T-helper 2 cell (primary cell): ENCODE measurements around the gene ELK4.
"Not testable (repeated sequence)": the region's sequence is repeated elsewhere in the genome, so short reads cannot be mapped to it uniquely, and the experiment has no call there.

ENCODE experiments used
- DNase-seq, 5 experiments: peaks; one replicate each; pipeline versions ENCODE4 v3.0.0 to v3.0.0-alpha.2; 2012 to 2022

Gene ELK4

GRCh38 chr1:205663286-205663936 is 31.6 kb upstream of the ELK4 start:
- no peak for DNase-seq

DNA sequence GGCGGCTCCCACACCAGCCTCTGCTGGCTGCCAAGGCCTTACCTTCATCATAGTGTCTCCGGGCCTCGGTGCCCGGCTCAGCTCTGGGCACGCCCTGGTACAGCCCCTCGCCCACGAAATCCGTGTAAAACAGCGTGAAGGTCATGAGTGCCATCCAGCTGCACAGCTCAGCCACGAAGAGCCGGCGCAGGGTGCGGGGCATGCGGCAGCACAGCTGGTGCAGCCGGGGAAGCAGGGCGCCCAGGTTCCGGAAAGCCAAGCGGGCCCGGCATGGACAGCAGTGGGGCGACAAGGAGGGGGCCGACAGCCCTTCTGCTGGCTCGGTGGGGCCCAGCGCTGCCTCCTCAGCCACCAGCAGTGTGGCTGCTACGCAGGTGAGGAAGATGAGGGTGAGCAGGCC is 31.0 kb upstream of the ELK4 start:
- no peak for DNase-seq

DNA sequence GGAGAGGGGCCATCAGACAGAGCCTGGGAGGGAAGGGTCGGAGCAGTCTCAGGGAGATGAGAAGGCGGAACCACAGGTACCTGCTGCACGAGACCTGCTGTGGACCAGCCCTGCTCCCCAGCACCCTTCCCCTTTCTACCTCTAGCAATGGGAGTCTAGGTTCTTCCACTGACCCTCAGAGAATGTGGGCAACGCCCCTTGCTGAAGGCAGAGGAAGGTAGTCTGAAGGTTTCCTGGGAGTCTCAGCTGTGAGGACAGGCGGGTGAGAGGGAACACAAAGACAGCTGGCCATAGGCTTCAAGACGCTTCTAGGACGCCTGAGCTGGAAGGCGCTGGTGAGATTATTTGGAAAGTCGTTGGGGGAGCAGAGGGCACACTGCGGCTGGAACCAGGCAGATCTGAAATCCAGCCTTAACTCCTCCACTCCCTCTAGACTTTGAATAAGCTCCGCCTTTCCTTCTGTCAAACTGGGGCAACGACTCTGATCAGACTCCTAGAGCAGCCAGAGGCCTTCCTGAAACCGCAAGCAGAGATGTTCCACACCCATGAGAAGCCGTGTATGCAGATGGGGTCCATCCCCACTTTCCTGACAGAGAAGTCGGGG is 30.4 kb upstream of the ELK4 start:
- DNase-seq: no peak

- no peak for DNase-seq
Measured at GRCh38 chr1:205661429-205662134, 29.8 kb upstream of the ELK4 start.

- DNase-seq: no peak
Measured at GRCh38 chr1:205660361-205660760, 28.6 kb upstream of the ELK4 start.

DNA sequence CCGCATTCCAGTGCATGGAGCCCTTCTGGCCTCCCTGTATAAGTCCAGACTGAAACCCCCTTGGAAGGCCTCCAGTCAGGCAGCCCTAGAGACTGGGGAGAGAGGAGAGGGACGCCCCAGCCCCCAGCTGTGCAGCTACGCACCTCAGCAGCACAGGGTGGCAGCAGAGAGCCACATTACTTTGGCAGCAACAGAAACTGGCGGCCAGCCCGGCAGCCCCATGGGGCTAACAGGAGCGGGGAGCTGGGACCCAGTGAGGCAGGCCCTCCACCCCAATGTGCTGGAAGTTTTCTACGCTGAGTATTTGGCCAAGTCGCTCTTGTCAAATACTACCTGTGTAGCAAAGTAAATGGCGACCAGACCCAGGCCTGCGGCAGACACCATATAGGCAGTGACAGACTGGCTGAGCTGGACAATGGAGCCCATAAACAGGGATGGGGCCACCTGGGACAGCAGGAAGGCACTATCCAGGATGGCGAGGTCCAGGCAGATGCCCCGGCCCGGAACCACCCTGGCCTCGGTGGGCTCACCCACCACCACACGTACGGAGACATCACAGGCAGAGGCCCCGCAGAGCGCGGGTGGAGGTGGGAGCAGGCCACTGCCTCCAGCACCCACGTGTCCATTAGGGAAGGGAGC is 27.3 kb upstream of the ELK4 start:
- peak; percentile 36 to 72 (median 57) for DNase-seq

GRCh38 chr1:205656236-205656635 is 24.4 kb upstream of the ELK4 start:
- no peak for DNase-seq

GRCh38 chr1:205652984-205653383 is 21.2 kb upstream of the ELK4 start:
- DNase-seq: no peak

DNA sequence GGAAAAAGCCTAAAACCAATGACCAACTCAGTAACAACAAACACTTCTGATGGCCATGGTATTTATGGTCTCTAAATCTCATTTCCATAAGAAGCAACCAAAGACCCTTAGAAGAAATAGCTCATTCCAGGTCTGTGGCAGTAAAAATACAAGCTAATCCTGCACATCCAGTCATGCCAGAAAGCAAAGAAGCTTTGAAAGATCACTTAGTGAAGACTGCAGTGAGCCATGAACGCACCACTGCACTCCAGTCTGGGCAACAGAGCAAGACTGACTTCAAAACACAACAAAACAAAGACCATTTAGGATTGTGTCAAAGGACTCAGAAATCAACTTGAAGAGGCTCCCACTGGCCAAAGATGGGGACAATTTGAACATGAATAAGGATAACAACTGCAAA is 18.4 kb upstream of the ELK4 start:
- no peak for DNase-seq

DNA sequence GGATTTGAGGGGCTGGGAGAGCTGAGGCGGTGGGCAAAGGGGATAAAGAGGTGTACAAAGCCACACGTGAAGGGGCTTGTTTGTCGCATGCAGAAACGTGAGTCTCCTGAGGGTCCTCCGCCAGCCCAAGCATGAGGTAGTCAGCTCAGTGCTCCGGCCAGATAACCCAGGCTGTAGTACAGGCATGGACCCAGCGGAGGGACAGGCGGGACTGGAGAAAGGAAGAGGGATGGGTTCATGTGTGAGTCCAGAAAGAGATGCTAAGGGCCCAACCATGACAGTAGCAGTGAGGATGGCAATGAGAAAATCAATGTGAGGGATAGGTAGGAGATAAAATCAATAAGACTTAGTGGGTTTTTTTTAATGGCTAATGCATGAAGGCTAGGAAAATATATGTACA is 13.7 kb upstream of the ELK4 start:
- no peak for DNase-seq

GRCh38 chr1:205642679-205643307 is 11.0 kb upstream of the ELK4 start:
- no peak for DNase-seq

GRCh38 chr1:205639567-205639966 is 7.8 kb upstream of the ELK4 start:
- DNase-seq: no peak

DNA sequence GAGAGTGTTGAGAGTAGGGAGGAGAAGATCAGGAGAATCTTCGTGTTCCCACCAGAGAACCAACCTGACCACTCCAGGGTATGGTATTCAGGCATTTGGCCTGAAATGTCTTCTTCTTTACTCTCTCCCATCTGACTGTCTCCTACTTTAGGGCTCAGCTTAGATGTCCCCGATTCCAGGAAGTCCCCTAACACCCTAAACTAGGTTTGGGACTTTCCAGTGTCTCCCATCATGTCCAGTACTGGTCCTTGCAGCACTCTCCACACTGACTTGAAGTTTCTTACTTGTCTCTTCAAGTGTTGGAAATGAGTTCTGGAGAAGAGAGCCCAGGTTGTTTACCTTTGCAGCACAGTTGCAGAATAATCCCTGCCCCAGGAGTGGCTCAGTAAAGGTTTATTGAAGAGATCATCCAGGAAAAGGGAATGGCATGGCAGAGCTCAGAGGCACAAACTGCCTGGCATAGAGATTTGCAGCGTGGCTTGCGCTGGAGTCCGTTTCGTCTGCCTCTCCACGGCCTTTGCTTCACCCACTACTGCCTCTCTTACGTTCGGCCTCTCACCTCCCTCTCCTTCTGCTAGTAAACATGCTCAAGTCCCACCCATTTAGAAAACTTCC is 6.2 kb upstream of the ELK4 start:
- no peak for DNase-seq

GRCh38 chr1:205636732-205637131 is 4.9 kb upstream of the ELK4 start:
- DNase-seq: no peak

DNA sequence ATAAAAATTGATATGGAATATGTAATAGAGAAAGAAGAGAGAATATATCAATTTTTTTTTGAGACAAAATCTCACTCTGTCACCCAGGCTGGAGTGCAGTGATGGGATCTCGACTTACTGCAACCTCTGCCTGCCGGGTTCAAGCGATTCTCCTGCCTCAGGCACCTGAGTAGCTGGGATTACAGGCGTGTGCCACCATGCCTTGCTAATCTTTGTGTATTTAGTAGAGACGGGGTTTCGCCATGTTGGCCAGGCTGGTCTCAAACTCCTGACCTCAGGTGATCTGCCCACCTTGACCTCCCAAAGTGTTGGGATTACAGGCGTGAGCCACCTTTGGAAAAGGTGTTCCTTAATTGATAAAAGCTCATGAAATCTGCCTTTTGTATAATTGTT is 4.3 kb upstream of the ELK4 start:
- not testable (repeated sequence) for DNase-seq

DNA sequence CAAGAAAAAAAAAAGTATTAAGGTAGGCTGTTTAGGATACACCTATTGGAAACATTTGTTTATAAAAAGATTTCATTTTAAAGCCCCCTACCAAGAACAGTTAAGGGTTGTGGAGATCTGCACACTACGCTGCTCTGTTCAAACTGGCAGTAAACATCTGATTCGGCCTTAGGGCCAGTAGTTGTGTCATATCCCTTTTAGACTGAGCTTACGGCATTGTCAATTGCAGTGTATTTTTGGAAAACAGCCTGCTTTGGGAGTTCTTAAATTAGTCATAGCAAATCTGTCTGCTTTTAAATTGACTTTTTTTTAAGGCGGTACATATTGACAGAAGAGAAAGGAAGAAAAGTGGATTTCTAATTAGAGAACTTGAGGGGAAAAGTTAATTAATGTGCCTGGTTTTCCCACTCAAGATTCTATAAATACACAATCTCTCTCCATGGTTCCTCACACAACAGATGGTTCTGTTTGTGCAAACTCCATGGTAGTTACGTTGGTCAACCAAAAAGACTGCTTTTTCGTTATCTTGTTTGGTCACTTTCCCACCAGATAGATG is 1.7 kb upstream of the ELK4 start:
- DNase-seq: no peak

- DNase-seq: no peak
Measured at GRCh38 chr1:205632669-205633169, 908 bp upstream of the ELK4 start.

DNA sequence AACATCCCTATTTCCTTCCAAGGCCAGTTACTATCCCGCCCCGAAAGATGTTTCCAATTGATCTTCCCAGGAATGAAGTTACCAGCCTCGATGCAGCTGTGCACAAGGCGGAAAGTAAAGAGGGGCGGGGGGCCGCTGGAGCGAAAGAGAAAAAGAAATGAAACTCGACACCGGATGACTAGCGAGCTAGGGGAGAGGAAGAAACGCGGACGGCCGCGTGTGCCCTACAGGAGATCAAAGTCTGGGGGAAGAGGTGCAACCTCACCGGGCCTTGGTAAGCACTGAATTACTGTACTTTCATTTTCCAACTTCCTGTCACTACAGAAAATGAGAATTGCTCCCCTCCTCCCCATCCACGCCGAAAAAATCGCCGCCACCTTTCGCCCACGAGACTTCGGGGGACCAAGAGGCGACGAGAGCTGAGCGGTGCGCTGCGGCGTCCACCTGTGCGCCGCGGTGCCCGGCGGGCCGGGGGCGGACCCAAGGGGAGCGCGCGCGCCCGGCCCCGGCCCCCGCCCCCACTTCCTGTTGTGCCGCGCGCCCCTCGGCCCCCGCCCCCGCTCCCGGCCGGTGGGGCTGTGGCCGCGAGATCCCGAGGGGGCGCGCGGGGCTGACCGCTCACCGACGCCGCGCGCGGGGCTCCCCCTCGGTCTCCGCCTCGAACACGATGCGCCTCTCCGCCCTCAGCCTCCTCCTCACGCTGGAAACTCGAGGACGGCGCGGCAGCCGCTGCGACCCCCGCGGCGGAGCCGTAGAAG is 622 bp downstream of the ELK4 start:
- DNase-seq: peak; percentile 47 to 96 (median 78)

DNA sequence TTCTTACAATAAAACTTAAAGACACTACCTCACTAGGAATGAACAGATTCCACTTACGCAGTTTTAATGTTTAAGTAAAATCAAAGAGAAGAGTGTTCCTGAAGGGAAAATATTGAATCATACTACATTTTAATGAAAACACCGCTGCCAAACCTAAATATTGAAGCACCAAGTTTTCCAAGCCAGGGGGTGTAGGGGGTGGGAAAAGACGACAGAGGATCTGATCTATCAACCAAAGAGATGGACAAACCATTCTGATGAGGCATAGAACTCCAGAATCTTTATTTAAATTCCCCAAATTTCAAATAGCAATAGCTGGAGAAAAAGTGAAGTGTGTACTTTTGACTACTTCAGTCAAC is 1.2 kb downstream of the ELK4 start:
- DNase-seq: no peak

- peak in 1 of 5 experiments; percentile 25 for DNase-seq
Measured at GRCh38 chr1:205630241-205630640, 1.6 kb downstream of the ELK4 start.

DNA sequence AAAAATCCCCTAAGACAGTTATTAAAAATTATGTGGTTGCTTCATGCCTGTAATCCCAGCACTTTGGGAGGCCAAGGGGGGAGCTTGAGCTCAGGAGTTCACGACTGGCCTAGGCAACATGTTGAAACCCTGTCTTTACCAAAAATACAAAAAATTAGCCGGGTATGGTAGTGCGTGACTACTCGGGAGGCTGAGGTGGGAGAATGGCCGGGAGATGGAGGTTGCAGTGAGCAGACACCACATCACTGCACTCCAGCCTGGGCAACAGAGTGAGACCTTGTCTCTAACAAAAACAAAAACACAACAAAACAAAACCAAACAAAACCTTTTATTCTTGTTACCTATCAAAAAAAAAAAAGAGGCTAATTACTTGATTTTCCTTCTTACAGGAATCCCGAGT is 2.1 kb downstream of the ELK4 start:
- peak in 1 of 5 experiments; percentile 30 for DNase-seq

DNA sequence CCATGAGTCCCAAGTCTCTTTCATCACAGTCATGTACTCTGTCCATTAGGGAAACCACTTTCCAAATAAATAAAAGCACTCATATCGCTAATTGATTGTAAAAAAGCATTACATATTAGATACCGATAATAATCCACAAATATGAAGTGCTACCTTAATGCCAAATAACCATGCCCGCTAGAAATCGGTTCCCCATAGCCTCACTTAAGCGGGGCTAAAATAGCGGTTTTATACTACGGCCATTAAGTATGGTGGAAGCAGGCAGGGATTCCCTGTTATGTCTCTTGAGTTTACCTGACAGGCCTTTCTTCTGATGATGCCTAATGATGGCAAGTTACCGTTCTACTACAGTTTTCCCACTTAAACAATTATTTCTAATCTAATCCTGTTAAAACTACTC is 3.9 kb downstream of the ELK4 start:
- no peak for DNase-seq
